SK-N-SH (cell line): ENCODE measurements around the gene ATM. TPM values are rescaled to one million over a fixed set of nuclear protein-coding genes. Genes with fewer than 3 reads are reported as not detected.

Experiments used
- CTCF ChIA-PET: fragments of 300-600, 350-600 bp; formaldehyde crosslinking; extraction: SDS; loops from one replicate; lab custom pipeline; 2021; lab: Yijun Ruan, JAX
- POLR2A ChIA-PET: fragments of 350-600 bp; sonication (Branson Sonifier 250); formaldehyde crosslinking; extraction: SDS; loops from one replicate; lab custom pipeline; 2020; ENCODE audit warnings: antibody characterized with exemption, inconsistent platforms; lab: Yijun Ruan, JAX
- DNase-seq: peaks from one replicate; pipeline ENCODE4 v3.0.0; 2012
- H2AFZ ChIP-seq: fragments of 200-600 bp; sonication (generic); 2 replicates; pipeline ENCODE4 v1.8.1; 2016; ENCODE audit warnings: antibody characterized with exemption, mild to moderate bottlenecking, low read depth
- H3F3A ChIP-seq: fragments of 200-600 bp; sonication (generic); replicated peaks from 2 replicates; pipeline ENCODE3; 2016; ENCODE audit warnings: antibody characterized with exemption, mild to moderate bottlenecking; ENCODE audit not compliant: insufficient read depth
- H3K27ac ChIP-seq, 2 experiments: fragments of 200-500 bp in 1 of 2; fragments of 200-600 bp in 1 of 2; sonication (Bioruptor generic) in 1 of 2; sonication (generic), shearing (Covaris generic) in 1 of 2; 2 replicates each; pipeline versions ENCODE4 v1.5.1 to v1.6.1; 2014 to 2016; ENCODE audit warnings: low read depth in 2 of 2, inconsistent platforms in 1 of 2, low read length in 1 of 2, mild to moderate bottlenecking in 1 of 2, mixed read lengths in 1 of 2
- H3K27me3 ChIP-seq: fragments of 200-600 bp; sonication (generic), shearing (Covaris generic); 2 replicates; pipeline ENCODE4 v1.6.1; 2016; ENCODE audit warnings: mixed run types; ENCODE audit not compliant: insufficient read depth
- H3K36me3 ChIP-seq, 2 experiments: fragments of 200-500 bp in 1 of 2; fragments of 200-600 bp in 1 of 2; sonication (Bioruptor generic) in 1 of 2; sonication (generic) in 1 of 2; replicated peaks in 1 of 2; 2 replicates each; pipeline versions ENCODE3 to v1.5.1; 2014 to 2016; ENCODE audit warnings: low read length in 1 of 2, mild to moderate bottlenecking in 1 of 2; ENCODE audit not compliant: insufficient read depth in 2 of 2, control insufficient read depth in 1 of 2
- H3K4me1 ChIP-seq, 2 experiments: fragments of 200-500 bp in 1 of 2; fragments of 200-600 bp in 1 of 2; sonication (Bioruptor generic) in 1 of 2; sonication (generic), shearing (Covaris generic) in 1 of 2; 2 replicates each; pipeline versions ENCODE4 v1.5.1 to v1.6.1; 2014 to 2016; ENCODE audit warnings: low read depth in 1 of 2, low read length in 1 of 2, mixed run types in 1 of 2; ENCODE audit not compliant: insufficient read depth in 2 of 2, control insufficient read depth in 1 of 2
- H3K4me2 ChIP-seq: fragments of 200-600 bp; sonication (generic), shearing (Covaris generic); 2 replicates; pipeline ENCODE4 v1.6.1; 2017; ENCODE audit warnings: mixed run types
- H3K4me3 ChIP-seq, 2 experiments: fragments of 200-500 bp in 1 of 2; fragments of 200-600 bp in 1 of 2; sonication (Bioruptor generic) in 1 of 2; sonication (generic), shearing (Covaris generic) in 1 of 2; 2 replicates each; pipeline versions ENCODE4 v1.5.1 to v1.8.1; 2014 to 2016; ENCODE audit warnings: low read depth in 2 of 2, inconsistent platforms in 1 of 2, low read length in 1 of 2, mild to moderate bottlenecking in 1 of 2, mixed read lengths in 1 of 2, moderate library complexity in 1 of 2
- H3K79me2 ChIP-seq: fragments of 200-600 bp; sonication (generic); 2 replicates; pipeline ENCODE4 v1.8.1; 2017; ENCODE audit warnings: mild to moderate bottlenecking; ENCODE audit not compliant: insufficient read depth
- H3K9ac ChIP-seq: fragments of 200-600 bp; sonication (generic); 2 replicates; pipeline ENCODE4 v1.6.1; 2017; ENCODE audit warnings: mixed run types
- H3K9me2 ChIP-seq: fragments of 200-600 bp; sonication (generic); 2 replicates; pipeline ENCODE4 v1.6.1; 2017; ENCODE audit warnings: mixed run types
- H3K9me3 ChIP-seq: fragments of 200-600 bp; sonication (generic); 2 replicates; pipeline ENCODE4 v1.6.1; 2017; ENCODE audit warnings: mixed run types, mild to moderate bottlenecking, moderate library complexity
- H4K20me1 ChIP-seq: fragments of 200-600 bp; sonication (generic); 2 replicates; pipeline ENCODE4 v1.6.1; 2017; ENCODE audit warnings: mild to moderate bottlenecking, mixed run types; ENCODE audit not compliant: insufficient read depth
- CTCF ChIP-seq: fragments of 200-600 bp; sonication (generic); IDR thresholded peaks from 2 replicates; pipeline ENCODE4 v1.6.1; 2017; ENCODE audit warnings: antibody characterized with exemption, mild to moderate bottlenecking, moderate library complexity
- ELF1 ChIP-seq: IDR thresholded peaks from 2 replicates; pipeline ENCODE4 v1.4.0; 2012
- EZH2phosphoT487 ChIP-seq: fragments of 200-600 bp; sonication (generic); IDR thresholded peaks from 2 replicates; pipeline ENCODE4 v1.6.1; 2017; ENCODE audit warnings: low read depth, mixed run types, mild to moderate bottlenecking, antibody characterized with exemption, moderate library complexity, borderline replicate concordance
- FOSL2 ChIP-seq: IDR thresholded peaks from 2 replicates; pipeline ENCODE4 v1.4.0; 2012; ENCODE audit warnings: low read depth, mild to moderate bottlenecking, moderate library complexity, borderline replicate concordance
- MEF2A ChIP-seq: IDR thresholded peaks from 2 replicates; pipeline ENCODE4 v1.4.0; 2012; ENCODE audit warnings: low read depth, borderline replicate concordance
- PBX3 ChIP-seq: IDR thresholded peaks from 2 replicates; pipeline ENCODE4; 2012
- RAD21 ChIP-seq: IDR thresholded peaks from 2 replicates; pipeline ENCODE4 v1.6.1; 2012; ENCODE audit warnings: mild to moderate bottlenecking, low read length
- REST ChIP-seq: IDR thresholded peaks from 2 replicates; pipeline ENCODE4 v1.6.1; 2012; ENCODE audit warnings: mild to moderate bottlenecking, low read depth, low read length, moderate library complexity
- TAF1 ChIP-seq: IDR thresholded peaks from 2 replicates; pipeline ENCODE4 v1.6.1; 2012; ENCODE audit warnings: low read depth, mild to moderate bottlenecking, low read length, moderate library complexity, borderline replicate concordance
- ZBTB33 ChIP-seq: IDR thresholded peaks from 2 replicates; pipeline ENCODE4 v1.4.0; 2012; ENCODE audit warnings: low read depth, borderline replicate concordance
- WGBS: methylation state at CpG from one replicate; pipeline ENCODE4 v1.1.6; 2017; ENCODE audit warnings: low lambda C conversion rate; 5-methylcytosine and 5-hydroxymethylcytosine counted together
- polyA plus RNA-seq, 3 experiments: library from polyadenylated mRNA; depleted of rRNA; stranded (reverse); fragments of >200 nt; gene quantifications; 2 replicates each; pipeline ENCODE4 v1.2.3, GENCODE V29; 2012

The ATM gene
- polyA plus RNA-seq, 1 of the 3 experiments (the other 2 are of a cell fraction): 14.1 TPM

GRCh38 chr11:108316061-108316460 lies 93.2 kb downstream of the ATM start:
- ChIA-PET CTCF (interaction anchor here (1.8 kb wide), 1 partner anchor 14 kb away, joined by 6 read pairs; no protein-coding TSS in a partner anchor), POLR2A (no interaction called here)
- H3K27ac ChIP-seq: no peak overlapping the region
- 96% methylated on average over 3 of the region's 3 CpGs for WGBS
- no peaks in the 10 kb centered on the region for H3K9me3 ChIP-seq
- H3K4me2 ChIP-seq: no peak overlapping the region
- DNase-seq: no peak
- peaks cover 48 to 60% of the 10 kb centered on the region in 2 experiments for H3K36me3 ChIP-seq
- H3K4me3 ChIP-seq: no peak overlapping the region
- peaks cover 22% of the 10 kb centered on the region for H3F3A ChIP-seq
- H3K9me2 ChIP-seq: no peaks in the 10 kb centered on the region
- H4K20me1 ChIP-seq: no peaks in the 10 kb centered on the region
- no peak overlapping the region for H3K9ac ChIP-seq
- H3K27me3 ChIP-seq: no peaks in the 10 kb centered on the region
- TF ChIP-seq MEF2A: no peak
- no peak for TF ChIP-seq ELF1
- no peak for TF ChIP-seq TAF1
- TF ChIP-seq ZBTB33: no peak
- TF ChIP-seq, all 33 proteins: peak for 0
- Histone ChIP-seq H3K79me2 (no peaks in the 10 kb centered on the region), H3K4me1 (peaks cover 0 to 17% of the 10 kb centered on the region in 2 experiments; a peak in 2 of 4 replicates), H2AFZ (no peak overlapping the region)

- Histone ChIP-seq H3K9ac (no peak overlapping the region), H3K4me3 (no peak overlapping the region; a peak in 1 of 4 replicates), H3F3A (peaks cover 32% of the 10 kb centered on the region), H3K36me3 (peaks cover 53 to 59% of the 10 kb centered on the region in 2 experiments), H3K4me1 (peaks cover 0 to 31% of the 10 kb centered on the region in 2 experiments; a peak in 2 of 4 replicates), H3K4me2 (0 out of 2 replicates have a peak overlapping the region, but pooled peaks have one; percentile 31), H2AFZ (0 out of 2 replicates have a peak overlapping the region, but pooled peaks have one; percentile 3), H3K27me3 (no peaks in the 10 kb centered on the region), H3K9me3 (no peaks in the 10 kb centered on the region), H4K20me1 (no peaks in the 10 kb centered on the region), H3K79me2 (no peaks in the 10 kb centered on the region), H3K9me2 (no peaks in the 10 kb centered on the region)
- no peak for DNase-seq
- CTCF ChIA-PET: no interaction called here
- POLR2A ChIA-PET: no interaction called here
- TF ChIP-seq RAD21 (no peak), FOSL2 (peak; percentile 26; the same call in 1 of the 2 replicates), EZH2phosphoT487 (no peak), CTCF (no peak), ZBTB33 (no peak), REST (no peak), PBX3 (no peak)
- TF ChIP-seq, all 33 proteins: peak for 1
- peak overlapping the region in 1 of 2 experiments; percentile 55; a peak in 3 of 4 replicates for H3K27ac ChIP-seq
These were observed 96.8 kb downstream of the ATM start for GRCh38 chr11:108319541-108320145.
